ENCODE data around the gene EIPR1.

EIPR1 gene

GRCh38 chr2:3272761-3273160, 104.9 kb downstream of the EIPR1 start:
- no peaks in the 10 kb centered on the region for H3K9me3 ChIP-seq
- TF ChIP-seq, protein P1, sequence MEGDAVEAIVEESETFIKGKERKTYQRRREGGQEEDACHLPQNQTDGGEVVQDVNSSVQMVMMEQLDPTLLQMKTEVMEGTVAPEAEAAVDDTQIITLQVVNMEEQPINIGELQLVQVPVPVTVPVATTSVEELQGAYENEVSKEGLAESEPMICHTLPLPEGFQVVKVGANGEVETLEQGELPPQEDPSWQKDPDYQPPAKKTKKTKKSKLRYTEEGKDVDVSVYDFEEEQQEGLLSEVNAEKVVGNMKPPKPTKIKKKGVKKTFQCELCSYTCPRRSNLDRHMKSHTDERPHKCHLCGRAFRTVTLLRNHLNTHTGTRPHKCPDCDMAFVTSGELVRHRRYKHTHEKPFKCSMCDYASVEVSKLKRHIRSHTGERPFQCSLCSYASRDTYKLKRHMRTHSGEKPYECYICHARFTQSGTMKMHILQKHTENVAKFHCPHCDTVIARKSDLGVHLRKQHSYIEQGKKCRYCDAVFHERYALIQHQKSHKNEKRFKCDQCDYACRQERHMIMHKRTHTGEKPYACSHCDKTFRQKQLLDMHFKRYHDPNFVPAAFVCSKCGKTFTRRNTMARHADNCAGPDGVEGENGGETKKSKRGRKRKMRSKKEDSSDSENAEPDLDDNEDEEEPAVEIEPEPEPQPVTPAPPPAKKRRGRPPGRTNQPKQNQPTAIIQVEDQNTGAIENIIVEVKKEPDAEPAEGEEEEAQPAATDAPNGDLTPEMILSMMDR (IDR thresholded peaks at IDR 0.05): no peak
- H3K27me3 ChIP-seq: no peaks in the 10 kb centered on the region
- peaks cover 3 to 6% of the 10 kb centered on the region in 2 experiments for H3K4me1 ChIP-seq (ENCODE audit: control insufficient read depth in 1 of 2, insufficient read depth in 1 of 2, low read depth in 1 of 2, low read length in 1 of 2)
- H3K36me3 ChIP-seq: no peaks in the 10 kb centered on the region
- H3K4me3 ChIP-seq (ENCODE audit: low read depth in 1 of 2, low read length in 1 of 2): no peak overlapping the region
- H3K27ac ChIP-seq: no peak overlapping the region

DNA sequence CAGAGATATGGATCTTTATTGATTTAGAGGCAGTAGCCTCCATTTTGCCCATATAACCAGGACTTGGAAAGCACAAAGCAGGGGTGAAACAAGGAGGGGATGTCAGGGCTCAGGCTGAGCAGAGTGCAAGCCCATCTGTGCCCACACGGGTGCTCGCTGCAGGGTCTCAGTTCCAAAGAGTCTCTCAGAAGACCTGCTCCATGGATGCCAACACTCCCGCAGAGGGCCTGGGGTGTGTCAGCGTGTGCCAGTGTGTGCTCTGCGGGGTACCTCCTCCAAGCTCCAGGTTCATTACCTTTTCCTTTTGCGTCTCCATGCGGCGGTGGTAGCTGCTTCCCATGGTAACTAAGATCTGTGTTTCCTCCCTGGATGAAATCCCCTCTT, 107.5 kb downstream of the EIPR1 start:
- TF ChIP-seq, protein P1 (IDR thresholded peaks at IDR 0.05): no peak
- no peaks in the 10 kb centered on the region for H3K9me3 ChIP-seq

DNA sequence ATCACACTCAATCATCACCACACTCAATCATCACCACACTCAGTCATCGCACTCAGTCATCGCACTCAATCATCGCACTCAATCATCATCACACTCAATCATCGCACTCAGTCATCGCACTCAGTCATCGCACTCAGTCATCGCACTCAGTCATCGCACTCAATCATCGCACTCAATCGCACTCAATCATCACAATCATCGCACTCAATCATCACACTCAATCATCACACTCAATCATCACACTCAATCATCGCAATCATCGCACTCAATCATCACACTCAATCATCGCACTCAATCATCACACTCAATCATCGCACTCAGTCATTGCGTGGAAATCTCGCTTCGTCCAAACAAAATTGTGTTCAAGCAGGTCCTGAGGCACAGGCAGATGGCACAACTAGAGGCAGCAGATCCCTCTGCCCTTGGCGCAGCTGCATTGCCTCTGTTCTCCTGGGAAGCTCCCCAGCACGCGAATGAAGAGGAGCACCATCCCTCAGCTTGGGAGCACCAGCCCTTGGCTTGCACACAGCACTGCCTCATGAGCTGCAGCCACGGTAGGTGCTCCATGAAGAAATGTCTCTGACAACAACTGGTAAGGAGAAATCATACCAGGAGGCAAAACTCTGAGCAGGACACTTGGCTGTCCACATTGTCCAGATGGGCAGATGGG, 108.1 kb downstream of the EIPR1 start:
- TF ChIP-seq, protein P1 (IDR thresholded peaks at IDR 0.05): no peak
- H3K36me3 ChIP-seq: no peaks in the 10 kb centered on the region
- H3K4me3 ChIP-seq (ENCODE audit: low read depth in 1 of 2, low read length in 1 of 2): no peak overlapping the region
- H3K9me3 ChIP-seq: no peaks in the 10 kb centered on the region
- H3K27ac ChIP-seq: no peak overlapping the region
- H3K27me3 ChIP-seq: no peaks in the 10 kb centered on the region
- H3K4me1 ChIP-seq (ENCODE audit: control insufficient read depth in 1 of 2, insufficient read depth in 1 of 2, low read depth in 1 of 2, low read length in 1 of 2): peaks cover 4 to 12% of the 10 kb centered on the region in 2 experiments

More for the DNA sequence above, 107.5 kb downstream of the EIPR1 start:
- Histone ChIP-seq H3K27ac (no peak overlapping the region), H3K4me3 (ENCODE audit: low read depth in 1 of 2, low read length in 1 of 2) (no peak overlapping the region), H3K27me3 (no peaks in the 10 kb centered on the region), H3K4me1 (ENCODE audit: control insufficient read depth in 1 of 2, insufficient read depth in 1 of 2, low read depth in 1 of 2, low read length in 1 of 2) (peaks cover 3 to 6% of the 10 kb centered on the region in 2 experiments), H3K36me3 (no peaks in the 10 kb centered on the region)

GRCh38 chr2:3268705-3269029, 109.0 kb downstream of the EIPR1 start:
- Histone ChIP-seq H3K27ac (no peak overlapping the region), H3K27me3 (no peaks in the 10 kb centered on the region), H3K4me1 (ENCODE audit: control insufficient read depth in 1 of 2, insufficient read depth in 1 of 2, low read depth in 1 of 2, low read length in 1 of 2) (peaks cover 10 to 20% of the 10 kb centered on the region in 2 experiments), H3K36me3 (no peaks in the 10 kb centered on the region), H3K9me3 (no peaks in the 10 kb centered on the region), H3K4me3 (ENCODE audit: low read depth in 1 of 2, low read length in 1 of 2) (no peak overlapping the region)
- TF ChIP-seq, protein P1 (IDR thresholded peaks at IDR 0.05): no peak

GRCh38 chr2:3267869-3268704, 109.5 kb downstream of the EIPR1 start:
- Histone ChIP-seq H3K27me3 (no peaks in the 10 kb centered on the region), H3K27ac (peak overlapping the region; percentile 23), H3K36me3 (no peaks in the 10 kb centered on the region), H3K9me3 (no peaks in the 10 kb centered on the region), H3K4me1 (ENCODE audit: control insufficient read depth in 1 of 2, insufficient read depth in 1 of 2, low read depth in 1 of 2, low read length in 1 of 2) (peaks cover 10 to 20% of the 10 kb centered on the region in 2 experiments), H3K4me3 (ENCODE audit: low read depth in 1 of 2, low read length in 1 of 2) (no peak overlapping the region)
- TF ChIP-seq, protein P1 (IDR thresholded peaks at IDR 0.05): no peak
